ENCODE measurements around the gene SYNPR.

SYNPR gene

GRCh38 chr3:63370094-63370493, 92.0 kb downstream of the SYNPR start:
- no peak for DNase-seq (ENCODE audit: low read depth in 1 of 2, low spot score in 1 of 2)

GRCh38 chr3:63383040-63383439, 104.9 kb downstream of the SYNPR start:
- no peak for DNase-seq (ENCODE audit: low read depth in 1 of 2, low spot score in 1 of 2)

- DNase-seq (ENCODE audit: low read depth in 1 of 2, low spot score in 1 of 2) = no peak
These were observed 106.3 kb downstream of the SYNPR start for GRCh38 chr3:63384382-63384781.

- no peak for DNase-seq (ENCODE audit: low read depth in 1 of 2, low spot score in 1 of 2)
These were observed 107.5 kb downstream of the SYNPR start for GRCh38 chr3:63385629-63386028.

- DNase-seq (ENCODE audit: low read depth in 1 of 2, low spot score in 1 of 2) = no peak
These were observed 108.5 kb downstream of the SYNPR start for GRCh38 chr3:63386568-63386967.

- DNase-seq (ENCODE audit: low read depth in 1 of 2, low spot score in 1 of 2) = no peak
These were observed 109.5 kb downstream of the SYNPR start for GRCh38 chr3:63387568-63387967.

- DNase-seq (ENCODE audit: low read depth in 1 of 2, low spot score in 1 of 2) = no peak
These were observed 112.7 kb downstream of the SYNPR start for GRCh38 chr3:63390710-63391230.

- DNase-seq (ENCODE audit: low read depth in 1 of 2, low spot score in 1 of 2) = no peak
These were observed 117.9 kb downstream of the SYNPR start for GRCh38 chr3:63395960-63396359.

GRCh38 chr3:63400246-63400860, 122.2 kb downstream of the SYNPR start:
- no peak for DNase-seq (ENCODE audit: low read depth in 1 of 2, low spot score in 1 of 2)

- no peak for DNase-seq (ENCODE audit: low read depth in 1 of 2, low spot score in 1 of 2)
These were observed 127.8 kb downstream of the SYNPR start for GRCh38 chr3:63405882-63406281.

- no peak for DNase-seq (ENCODE audit: low read depth in 1 of 2, low spot score in 1 of 2)
These were observed 135.4 kb downstream of the SYNPR start for GRCh38 chr3:63413523-63413922.

GRCh38 chr3:63414607-63415006, 136.5 kb downstream of the SYNPR start:
- no peak for DNase-seq (ENCODE audit: low read depth in 1 of 2, low spot score in 1 of 2)

- no peak for DNase-seq (ENCODE audit: low read depth in 1 of 2, low spot score in 1 of 2)
These were observed 151.8 kb downstream of the SYNPR start for GRCh38 chr3:63429905-63430304.

GRCh38 chr3:63430875-63431274, 152.8 kb downstream of the SYNPR start:
- no peak for DNase-seq (ENCODE audit: low read depth in 1 of 2, low spot score in 1 of 2)

GRCh38 chr3:63437858-63438257, 159.8 kb downstream of the SYNPR start:
- no peak for DNase-seq (ENCODE audit: low read depth in 1 of 2, low spot score in 1 of 2)

GRCh38 chr3:63438826-63439371, 160.8 kb downstream of the SYNPR start:
- DNase-seq (ENCODE audit: low read depth in 1 of 2, low spot score in 1 of 2) = no peak

- no peak for DNase-seq (ENCODE audit: low read depth in 1 of 2, low spot score in 1 of 2)
These were observed 163.2 kb downstream of the SYNPR start for GRCh38 chr3:63441262-63441661.

- DNase-seq (ENCODE audit: low read depth in 1 of 2, low spot score in 1 of 2) = no peak
These were observed 164.8 kb downstream of the SYNPR start for GRCh38 chr3:63442918-63443317.

GRCh38 chr3:63450023-63450422, 171.9 kb downstream of the SYNPR start:
- no peak for DNase-seq (ENCODE audit: low read depth in 1 of 2, low spot score in 1 of 2)

- DNase-seq (ENCODE audit: low read depth in 1 of 2, low spot score in 1 of 2) = no peak
These were observed 172.7 kb downstream of the SYNPR start for GRCh38 chr3:63450634-63451363.

GRCh38 chr3:63456901-63457300, 178.8 kb downstream of the SYNPR start:
- no peak for DNase-seq (ENCODE audit: low read depth in 1 of 2, low spot score in 1 of 2)

- DNase-seq (ENCODE audit: low read depth in 1 of 2, low spot score in 1 of 2) = no peak
These were observed 180.3 kb downstream of the SYNPR start for GRCh38 chr3:63458405-63458804.
